ES-I3 (cell line): Measurements from ENCODE around the gene ASAP2.

Source experiments
- H3K36me3 ChIP-seq: 2 replicates; pipeline ENCODE4 v1.6.1; 2013; ENCODE audit warnings: mild to moderate bottlenecking, low read length, control low read depth, moderate library complexity; ENCODE audit not compliant: insufficient read depth
- H3K4me1 ChIP-seq: 2 replicates; pipeline ENCODE4 v1.6.1; 2013; ENCODE audit warnings: mild to moderate bottlenecking, control low read depth, low read length; ENCODE audit not compliant: insufficient read depth
- H3K9ac ChIP-seq: 2 replicates; pipeline ENCODE4 v1.6.1; 2013; ENCODE audit warnings: low read depth, mild to moderate bottlenecking, low read length, moderate library complexity
- H3K9me3 ChIP-seq: 2 replicates; pipeline ENCODE4 v1.6.1; 2013; ENCODE audit warnings: mild to moderate bottlenecking, low read length, moderate library complexity; ENCODE audit not compliant: control insufficient read depth, insufficient read depth

Gene ASAP2

DNA sequence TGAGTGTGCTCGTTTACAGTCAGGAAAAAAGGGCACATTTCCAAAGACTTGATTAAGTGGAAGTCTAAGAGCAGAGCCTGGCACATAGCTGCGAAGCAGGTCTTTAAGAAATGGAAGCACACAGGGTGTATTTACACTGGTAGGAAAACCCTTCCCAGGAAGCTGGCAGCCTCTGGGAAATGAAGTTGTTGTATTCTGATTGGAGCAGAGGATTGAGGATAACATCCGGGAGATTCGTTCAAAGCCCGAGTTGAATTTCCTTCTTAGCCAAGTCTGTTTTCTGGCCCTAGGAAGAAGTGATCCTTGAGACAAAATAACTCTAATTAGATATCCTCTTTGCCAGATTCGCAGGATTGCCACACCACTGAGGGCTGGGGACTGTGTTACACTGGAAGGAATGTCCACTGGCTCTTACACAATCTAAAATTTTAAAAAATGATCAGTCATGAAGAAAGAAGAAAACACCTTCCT lies 140.8 kb downstream of the ASAP2 start:
- Histone ChIP-seq H3K36me3 (no peaks in the 10 kb centered on the region; the same call in 1 of the 2 replicates), H3K9ac (no peak overlapping the region), H3K4me1 (peaks cover 8% of the 10 kb centered on the region; the same call in 1 of the 2 replicates), H3K9me3 (no peaks in the 10 kb centered on the region)

DNA sequence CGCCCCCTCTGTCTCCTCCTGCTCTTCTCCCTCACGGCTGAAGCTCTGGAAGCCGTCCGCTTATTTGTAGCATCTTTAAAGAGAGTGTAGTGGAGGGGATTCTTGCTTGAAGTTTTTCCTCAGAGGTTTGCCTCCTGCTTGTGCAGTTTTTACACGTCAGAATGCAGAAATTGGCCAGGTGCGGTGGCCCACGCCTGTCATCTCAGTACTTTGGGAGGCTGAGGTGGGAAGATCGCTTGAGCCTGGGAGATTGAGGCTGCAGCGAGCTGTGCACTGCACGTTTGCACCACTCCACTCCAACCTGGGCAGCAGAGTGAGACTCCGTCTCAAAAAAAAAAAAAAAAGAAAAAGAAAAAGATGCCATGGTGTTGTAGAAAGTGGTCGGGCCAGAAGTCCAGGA lies 147.7 kb downstream of the ASAP2 start:
- Histone ChIP-seq H3K36me3 (no peaks in the 10 kb centered on the region), H3K9ac (no peak overlapping the region), H3K9me3 (no peaks in the 10 kb centered on the region), H3K4me1 (peaks cover 19% of the 10 kb centered on the region)

DNA sequence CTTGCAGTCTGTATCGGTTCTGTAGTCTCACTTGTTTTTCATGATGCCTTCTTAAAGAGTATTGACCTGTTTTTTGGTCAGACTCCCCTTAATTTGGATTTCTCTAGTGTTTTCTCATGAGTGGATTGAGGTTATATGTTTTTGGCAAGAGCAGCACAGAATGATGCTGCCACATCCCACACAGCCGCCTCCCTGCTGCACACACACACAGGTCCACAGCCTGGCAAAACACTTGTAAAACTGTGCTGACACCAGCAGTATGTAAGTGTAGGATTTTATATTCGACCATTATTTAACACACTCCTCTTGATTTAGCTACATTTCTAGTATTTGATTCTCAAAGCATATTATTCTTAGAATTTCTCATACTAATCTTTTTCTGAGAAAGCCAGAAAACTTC lies 148.7 kb downstream of the ASAP2 start:
- H3K4me1 ChIP-seq, result peaks cover 19% of the 10 kb centered on the region

DNA sequence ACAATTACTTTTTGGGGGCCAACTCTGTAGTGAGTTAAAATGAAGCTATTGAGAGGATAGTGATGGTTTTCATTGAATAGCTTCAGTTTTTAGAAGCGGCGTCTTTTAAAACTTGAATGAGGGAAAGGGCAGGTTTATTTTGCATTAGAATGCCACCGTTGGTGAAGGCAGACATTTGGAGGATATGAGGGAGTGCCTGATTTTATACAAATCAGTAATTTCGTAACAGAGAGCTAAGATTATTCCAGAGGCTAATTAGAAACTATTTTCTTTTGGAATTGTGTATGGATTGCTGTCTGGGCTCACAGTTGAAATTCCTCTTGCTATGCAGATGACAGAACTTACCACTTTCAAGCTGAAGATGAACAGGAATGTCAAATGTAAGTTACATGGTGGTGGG lies 149.1 kb downstream of the ASAP2 start:
- Histone ChIP-seq H3K4me1 (peaks cover 19% of the 10 kb centered on the region), H3K9me3 (no peaks in the 10 kb centered on the region), H3K9ac (no peak overlapping the region), H3K36me3 (0 out of 2 replicates have a peak, but pooled peaks cover 5% of the 10 kb centered on the region)

More for the DNA sequence above, 148.7 kb downstream of the ASAP2 start:
- Histone ChIP-seq H3K9me3 (no peaks in the 10 kb centered on the region), H3K9ac (no peak overlapping the region), H3K36me3 (0 out of 2 replicates have a peak, but pooled peaks cover 3% of the 10 kb centered on the region)

DNA sequence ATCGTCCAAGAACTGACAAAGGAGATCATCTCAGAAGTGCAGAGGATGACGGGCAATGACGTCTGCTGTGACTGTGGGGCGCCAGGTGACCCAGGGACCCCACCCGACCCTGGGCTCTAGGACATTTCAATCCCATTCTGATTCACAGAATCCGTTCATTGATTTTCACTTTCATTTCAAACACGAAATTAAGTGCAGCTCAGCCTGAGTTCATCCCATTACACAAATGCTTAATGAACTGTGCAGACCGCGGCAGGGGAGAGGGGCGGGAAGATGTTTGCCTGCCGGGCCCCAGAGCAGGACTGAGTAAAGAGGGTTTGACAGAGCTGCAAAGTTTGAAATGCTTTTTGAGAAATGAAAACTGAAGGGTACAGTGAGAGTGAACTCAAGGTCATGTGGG lies 149.6 kb downstream of the ASAP2 start:
- Histone ChIP-seq H3K36me3 (0 out of 2 replicates have a peak, but pooled peaks cover 5% of the 10 kb centered on the region), H3K9me3 (no peaks in the 10 kb centered on the region), H3K4me1 (peaks cover 19% of the 10 kb centered on the region), H3K9ac (no peak overlapping the region)

DNA sequence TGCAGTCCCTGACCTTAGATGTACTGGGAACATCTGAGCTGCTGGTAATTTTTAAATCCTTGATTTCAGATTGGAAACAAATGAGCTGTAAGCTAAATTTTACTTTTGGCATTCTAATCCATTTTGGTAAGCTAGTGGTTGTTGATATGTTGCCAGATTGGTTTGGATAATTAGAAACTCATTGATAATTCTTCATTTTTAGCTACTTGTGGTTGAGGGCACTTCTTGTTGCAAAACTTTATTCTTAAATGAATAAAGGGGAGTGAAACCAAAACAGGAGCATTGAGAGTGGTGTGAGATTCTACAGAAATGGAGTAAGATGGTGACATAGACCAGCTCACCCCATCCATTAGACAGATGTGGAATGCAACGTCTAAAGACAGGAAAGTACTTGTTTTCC lies 152.2 kb downstream of the ASAP2 start:
- Histone ChIP-seq H3K36me3 (peaks cover 8% of the 10 kb centered on the region), H3K9me3 (no peaks in the 10 kb centered on the region), H3K4me1 (peaks cover 19% of the 10 kb centered on the region), H3K9ac (no peak overlapping the region)

DNA sequence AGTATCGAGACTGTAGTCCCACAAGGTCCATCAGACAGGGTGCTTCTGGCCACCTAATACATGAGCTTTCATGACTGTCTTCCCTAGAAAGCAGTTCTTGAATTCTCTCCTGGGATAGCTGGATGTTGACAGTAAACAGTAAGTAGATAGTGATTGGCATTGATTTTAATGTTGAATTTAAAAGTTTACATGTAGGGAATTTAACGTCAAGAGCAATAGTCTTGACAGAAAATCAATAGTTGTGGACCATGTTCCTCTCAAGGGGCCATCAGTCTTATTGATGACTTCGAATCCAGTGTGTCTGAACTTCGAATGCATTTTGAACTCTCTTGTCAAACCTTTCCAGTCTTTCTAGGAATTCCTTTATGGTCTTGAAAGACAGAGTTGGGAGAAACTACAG lies 152.9 kb downstream of the ASAP2 start:
- Histone ChIP-seq H3K9me3 (no peaks in the 10 kb centered on the region), H3K4me1 (peaks cover 19% of the 10 kb centered on the region), H3K36me3 (peaks cover 8% of the 10 kb centered on the region), H3K9ac (no peak overlapping the region)

DNA sequence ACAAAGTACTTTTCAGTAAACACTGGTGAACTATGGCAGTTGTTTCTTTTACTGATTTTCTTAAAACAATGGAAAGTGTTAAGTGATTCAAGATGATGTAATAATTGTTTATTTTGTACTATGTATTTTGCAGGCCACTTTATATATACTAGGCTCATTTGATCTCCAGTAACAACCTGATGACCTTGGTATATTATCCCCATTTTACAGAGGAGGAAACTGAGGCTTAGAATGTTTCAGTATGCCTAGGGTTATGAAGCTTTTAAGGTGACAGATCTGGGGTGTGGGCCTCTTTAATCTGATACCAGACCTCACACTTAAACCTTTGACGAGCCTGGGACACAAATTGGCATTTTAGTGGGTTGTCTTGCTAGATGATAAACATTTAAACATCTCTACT lies 153.5 kb downstream of the ASAP2 start:
- H3K36me3 ChIP-seq, result peaks cover 8% of the 10 kb centered on the region
- H3K9me3 ChIP-seq, result no peaks in the 10 kb centered on the region
- peaks cover 17% of the 10 kb centered on the region for H3K4me1 ChIP-seq
- no peak overlapping the region for H3K9ac ChIP-seq

DNA sequence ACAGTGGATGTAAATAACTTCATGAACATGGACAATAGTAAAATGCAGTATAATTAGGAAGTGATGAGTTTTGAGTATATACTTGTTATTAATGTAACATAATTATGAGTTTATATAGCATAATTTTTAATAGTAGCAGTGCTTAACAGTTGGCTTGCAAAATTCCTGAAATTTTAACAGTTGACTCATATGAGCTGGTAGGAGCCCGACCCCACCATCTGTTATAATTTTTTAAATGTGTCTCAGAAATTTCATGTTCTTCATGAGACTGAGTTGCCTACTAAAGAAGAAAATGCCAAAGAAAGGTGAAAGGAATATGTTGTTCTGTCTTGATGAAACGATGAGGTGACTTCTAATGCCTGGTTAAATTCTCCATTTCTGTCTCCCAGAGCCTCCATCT lies 154.1 kb downstream of the ASAP2 start:
- H3K9ac ChIP-seq, result no peak overlapping the region
- peaks cover 8% of the 10 kb centered on the region for H3K36me3 ChIP-seq
- H3K9me3 ChIP-seq, result no peaks in the 10 kb centered on the region
- H3K4me1 ChIP-seq, result peaks cover 11% of the 10 kb centered on the region

DNA sequence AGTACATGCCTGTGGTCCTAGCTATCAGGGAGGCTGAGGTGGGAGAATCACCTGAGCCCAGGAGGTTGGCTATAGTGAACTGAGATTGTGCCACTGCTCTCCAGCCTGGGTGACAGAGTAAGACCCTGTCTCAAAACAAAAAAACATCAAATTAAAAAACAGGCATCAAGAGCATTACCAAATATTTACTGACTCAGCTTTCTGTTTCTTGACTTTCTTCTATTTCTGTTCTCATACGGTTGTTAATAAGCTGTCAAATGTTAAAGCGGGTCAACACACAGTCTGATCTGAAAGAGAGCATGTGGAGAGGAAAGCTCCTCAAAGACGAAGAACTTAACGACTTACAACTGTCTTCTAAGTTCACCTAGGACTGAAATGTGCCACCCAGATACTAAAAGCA lies 157.8 kb downstream of the ASAP2 start:
- no peak overlapping the region for H3K9ac ChIP-seq
- H3K36me3 ChIP-seq, result peaks cover 8% of the 10 kb centered on the region
- H3K9me3 ChIP-seq, result no peaks in the 10 kb centered on the region
- H3K4me1 ChIP-seq, result no peaks in the 10 kb centered on the region

DNA sequence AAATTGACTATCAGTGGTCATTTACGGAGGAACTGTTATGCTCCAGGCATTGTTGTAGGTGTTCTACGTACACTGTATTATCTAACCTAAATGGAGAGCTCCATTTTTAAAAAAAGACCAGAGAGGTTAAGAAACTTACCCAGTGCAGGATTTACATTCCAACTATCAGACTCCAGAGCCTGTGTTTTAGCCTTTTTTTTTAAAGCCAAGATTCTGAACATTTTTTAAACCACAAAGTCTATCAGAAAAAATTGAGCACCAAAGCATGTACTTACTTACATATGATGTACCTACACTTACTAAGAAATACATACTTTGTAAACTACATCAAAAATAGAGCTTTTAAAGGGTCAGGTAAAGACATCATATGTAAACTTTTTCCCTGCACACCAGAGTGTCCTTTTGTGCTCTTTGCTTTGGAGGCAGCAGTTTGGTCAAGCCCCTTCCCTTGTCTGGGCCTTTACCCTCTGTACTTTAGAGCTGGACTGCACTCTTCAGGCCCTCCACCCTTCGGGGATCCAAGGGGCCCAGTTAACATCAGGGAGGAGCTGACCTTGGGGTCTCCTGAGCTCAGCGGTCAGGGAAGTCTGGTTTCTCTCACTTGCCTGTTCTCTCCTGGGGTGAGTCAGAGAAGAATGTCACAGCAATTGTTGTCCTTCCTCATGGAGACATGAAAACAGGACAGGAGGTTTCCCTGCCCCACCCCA lies 158.3 kb downstream of the ASAP2 start:
- no peak overlapping the region for H3K9ac ChIP-seq
- no peaks in the 10 kb centered on the region for H3K9me3 ChIP-seq
- no peaks in the 10 kb centered on the region for H3K4me1 ChIP-seq
- H3K36me3 ChIP-seq, result peaks cover 8% of the 10 kb centered on the region

DNA sequence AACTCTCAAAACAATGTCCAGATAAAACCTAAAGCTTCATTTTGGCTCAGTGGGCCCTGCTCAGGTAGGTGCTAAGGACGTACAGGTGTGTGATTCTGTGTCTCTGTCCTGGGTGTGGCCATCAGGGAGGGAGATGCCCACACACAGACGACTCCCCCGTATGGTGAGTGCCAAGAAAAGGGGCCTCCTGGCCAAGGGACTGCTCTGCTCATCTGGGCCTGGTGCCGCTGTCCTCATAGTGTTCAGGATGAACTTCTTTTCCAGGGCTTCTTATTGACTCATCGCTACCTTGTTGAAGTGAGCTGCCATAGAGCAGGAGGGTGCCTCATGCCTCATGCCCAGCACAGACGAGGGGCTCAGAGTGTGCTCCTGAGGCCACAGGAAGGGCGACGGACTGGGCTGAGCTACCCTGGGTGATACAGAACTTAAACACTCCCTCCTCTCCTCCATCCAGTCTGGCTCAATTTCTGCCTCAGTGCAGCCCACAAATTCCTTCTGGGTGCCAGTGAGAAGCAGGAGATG lies 158.9 kb downstream of the ASAP2 start:
- Histone ChIP-seq H3K4me1 (no peaks in the 10 kb centered on the region), H3K36me3 (peaks cover 3% of the 10 kb centered on the region), H3K9me3 (no peaks in the 10 kb centered on the region), H3K9ac (no peak overlapping the region)

DNA sequence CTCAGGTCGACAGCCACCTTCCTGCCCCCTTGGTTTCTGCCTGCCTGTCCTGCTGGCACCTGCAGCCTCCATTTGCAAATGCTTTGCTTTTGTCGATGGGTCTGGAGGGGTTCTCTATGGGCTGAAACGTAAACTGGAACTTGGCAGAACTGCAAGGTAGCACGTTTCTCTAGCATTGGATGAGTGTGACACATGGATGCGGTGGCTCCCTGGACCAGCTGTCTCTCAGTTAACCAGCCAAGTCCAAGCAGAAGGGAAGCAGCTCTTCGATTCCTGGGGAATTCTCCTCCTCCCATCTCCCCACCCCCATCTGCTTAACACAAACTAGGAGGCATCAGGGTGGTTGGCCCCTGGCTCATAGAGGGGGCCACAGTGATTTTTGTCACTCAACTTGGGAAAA lies 159.4 kb downstream of the ASAP2 start:
- H3K4me1 ChIP-seq, result no peaks in the 10 kb centered on the region
- H3K9ac ChIP-seq, result no peak overlapping the region
- peaks cover 3% of the 10 kb centered on the region for H3K36me3 ChIP-seq
- no peaks in the 10 kb centered on the region for H3K9me3 ChIP-seq

DNA sequence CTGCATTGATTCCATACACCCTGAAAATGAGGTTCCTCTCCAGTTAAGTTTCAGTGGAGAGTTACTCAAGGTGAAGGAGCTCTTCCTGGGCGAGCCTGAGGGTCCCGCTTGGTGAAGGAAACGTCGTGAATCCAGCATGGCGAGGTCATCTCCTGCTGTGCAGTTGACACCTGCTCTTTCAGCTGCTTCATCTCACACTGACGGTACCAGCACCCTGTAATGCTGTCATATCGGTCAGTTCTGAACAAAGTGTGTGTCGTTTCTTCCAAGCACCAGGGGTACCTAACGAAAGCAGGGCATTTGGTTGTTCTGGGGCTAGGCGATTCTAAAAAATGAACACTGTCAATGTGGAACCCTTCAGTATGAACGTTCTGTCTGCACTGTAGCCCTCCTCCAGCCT lies 164.1 kb downstream of the ASAP2 start:
- H3K36me3 ChIP-seq, result no peaks in the 10 kb centered on the region
- H3K9ac ChIP-seq, result no peak overlapping the region
- no peaks in the 10 kb centered on the region for H3K9me3 ChIP-seq
- H3K4me1 ChIP-seq, result no peaks in the 10 kb centered on the region

DNA sequence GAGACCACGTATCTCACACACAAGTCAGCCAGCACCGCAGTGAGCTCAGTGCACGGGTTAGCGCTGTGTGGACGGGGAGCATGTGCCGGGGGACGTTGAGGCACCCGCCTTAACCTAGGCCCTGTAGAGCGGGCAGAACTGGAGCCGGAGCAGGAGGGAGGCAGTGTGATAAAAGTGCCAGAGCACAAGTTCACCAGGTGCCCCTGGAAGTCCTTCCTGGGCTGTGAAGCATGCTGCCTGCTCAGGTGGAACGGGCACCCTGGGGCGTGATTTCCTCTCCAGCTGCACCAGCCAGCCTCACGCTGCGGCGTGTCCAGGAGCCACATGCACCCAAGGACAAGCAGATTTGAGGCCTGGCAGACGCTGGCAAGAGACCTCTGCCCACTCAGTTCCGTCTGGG lies 166.4 kb downstream of the ASAP2 start:
- H3K9ac ChIP-seq, result no peak overlapping the region
- H3K36me3 ChIP-seq, result no peaks in the 10 kb centered on the region; the same call in 1 of the 2 replicates
- H3K4me1 ChIP-seq, result peaks cover 8% of the 10 kb centered on the region
- no peaks in the 10 kb centered on the region for H3K9me3 ChIP-seq
